GM18507 (cell line): ENCODE results near the gene ENOPH1.

Source experiments
- DNase-seq: peaks from one replicate; pipeline ENCODE4 v3.0.0; 2011; ENCODE audit warnings: low read depth; ENCODE audit not compliant: insufficient read length; ENCODE audit errors: extremely low spot score
- FAIRE-seq: peaks from 2 replicates; lab custom pipeline; 2011; peaks lifted over from hg19 to GRCh38; lab: Jason Lieb, UNC

ENOPH1 gene

GRCh38 chr4:82496349-82496748 is 66.0 kb downstream of the ENOPH1 start:
- FAIRE-seq (no peak), DNase-seq (no peak)

- FAIRE-seq (no peak), DNase-seq (no peak)
These were observed 69.5 kb downstream of the ENOPH1 start for GRCh38 chr4:82499738-82500434.

- DNase-seq (no peak), FAIRE-seq (no peak)
These were observed 70.2 kb downstream of the ENOPH1 start for GRCh38 chr4:82500435-82501153.

- DNase-seq: no peak
- FAIRE-seq: no peak
These were observed 70.7 kb downstream of the ENOPH1 start for GRCh38 chr4:82501154-82501442.

GRCh38 chr4:82508011-82508410 is 77.6 kb downstream of the ENOPH1 start:
- no peak for FAIRE-seq

GRCh38 chr4:82508806-82509428 is 78.5 kb downstream of the ENOPH1 start:
- DNase-seq (no peak), FAIRE-seq (no peak)

More at GRCh38 chr4:82508011-82508410, 77.6 kb downstream of the ENOPH1 start:
- no peak for DNase-seq

GRCh38 chr4:82510216-82510615 is 79.8 kb downstream of the ENOPH1 start:
- DNase-seq: no peak
- no peak for FAIRE-seq
